ENCODE data around the gene COX10.
A peak's percentile ranks its signal among the peaks of the same experiment; 100 is the strongest.

The COX10 gene

DNA sequence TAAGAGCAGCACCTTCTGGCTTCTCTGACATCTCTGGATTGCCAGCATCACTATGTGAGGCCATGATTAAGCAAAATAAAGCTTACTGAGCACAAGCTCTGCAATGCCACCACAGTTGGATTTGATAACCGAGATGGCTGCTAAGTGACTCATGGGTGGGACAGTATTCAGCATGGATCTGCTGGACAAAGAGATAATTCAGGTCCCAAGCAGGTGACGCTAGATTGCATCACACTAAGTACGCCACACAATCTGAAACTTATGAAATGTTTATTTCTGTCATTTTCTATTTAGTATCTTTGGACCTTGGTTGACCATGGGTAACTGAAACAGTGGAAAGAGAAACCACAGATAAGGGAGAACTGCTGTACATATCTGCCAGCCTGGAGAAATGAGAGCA lies 139.9 kb downstream of the COX10 start:
- H3K27ac ChIP-seq = no peak overlapping the region
- TF ChIP-seq, protein P1, sequence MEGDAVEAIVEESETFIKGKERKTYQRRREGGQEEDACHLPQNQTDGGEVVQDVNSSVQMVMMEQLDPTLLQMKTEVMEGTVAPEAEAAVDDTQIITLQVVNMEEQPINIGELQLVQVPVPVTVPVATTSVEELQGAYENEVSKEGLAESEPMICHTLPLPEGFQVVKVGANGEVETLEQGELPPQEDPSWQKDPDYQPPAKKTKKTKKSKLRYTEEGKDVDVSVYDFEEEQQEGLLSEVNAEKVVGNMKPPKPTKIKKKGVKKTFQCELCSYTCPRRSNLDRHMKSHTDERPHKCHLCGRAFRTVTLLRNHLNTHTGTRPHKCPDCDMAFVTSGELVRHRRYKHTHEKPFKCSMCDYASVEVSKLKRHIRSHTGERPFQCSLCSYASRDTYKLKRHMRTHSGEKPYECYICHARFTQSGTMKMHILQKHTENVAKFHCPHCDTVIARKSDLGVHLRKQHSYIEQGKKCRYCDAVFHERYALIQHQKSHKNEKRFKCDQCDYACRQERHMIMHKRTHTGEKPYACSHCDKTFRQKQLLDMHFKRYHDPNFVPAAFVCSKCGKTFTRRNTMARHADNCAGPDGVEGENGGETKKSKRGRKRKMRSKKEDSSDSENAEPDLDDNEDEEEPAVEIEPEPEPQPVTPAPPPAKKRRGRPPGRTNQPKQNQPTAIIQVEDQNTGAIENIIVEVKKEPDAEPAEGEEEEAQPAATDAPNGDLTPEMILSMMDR (conservative IDR thresholded peaks at IDR 0.05) = no peak
- no peak for TF ChIP-seq ZFX (IDR thresholded peaks at IDR 0.05)

- TF ChIP-seq, protein P1 (conservative IDR thresholded peaks at IDR 0.05) = no peak
- TF ChIP-seq ZFX (IDR thresholded peaks at IDR 0.05) = no peak
- no peak overlapping the region for H3K27ac ChIP-seq
Observed at GRCh38 chr17:14211246-14211645, 141.9 kb downstream of the COX10 start.

DNA sequence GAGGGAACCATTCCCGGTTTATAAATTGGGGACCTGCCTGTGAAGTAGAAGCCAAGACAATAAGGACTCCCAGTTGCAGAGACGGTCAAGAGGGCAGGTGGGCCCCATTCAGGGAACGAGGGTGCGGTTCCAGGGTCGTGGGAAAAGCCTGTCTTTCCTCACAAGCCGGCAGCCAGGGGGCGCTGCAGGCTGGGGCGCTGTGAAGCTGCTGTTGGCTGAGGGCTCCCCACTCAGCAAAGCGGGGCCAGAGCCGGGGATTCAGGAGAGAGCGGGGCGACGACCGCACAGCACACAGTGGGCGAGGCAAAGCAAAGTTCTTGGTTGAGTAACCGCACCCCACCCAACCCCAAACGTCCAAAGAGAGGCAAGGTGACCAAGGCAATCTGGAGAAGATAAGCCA lies 142.5 kb downstream of the COX10 start:
- TF ChIP-seq, protein P1 (conservative IDR thresholded peaks at IDR 0.05) = peak; percentile 39
- TF ChIP-seq ZFX (IDR thresholded peaks at IDR 0.05) = no peak
- no peak overlapping the region for H3K27ac ChIP-seq

DNA sequence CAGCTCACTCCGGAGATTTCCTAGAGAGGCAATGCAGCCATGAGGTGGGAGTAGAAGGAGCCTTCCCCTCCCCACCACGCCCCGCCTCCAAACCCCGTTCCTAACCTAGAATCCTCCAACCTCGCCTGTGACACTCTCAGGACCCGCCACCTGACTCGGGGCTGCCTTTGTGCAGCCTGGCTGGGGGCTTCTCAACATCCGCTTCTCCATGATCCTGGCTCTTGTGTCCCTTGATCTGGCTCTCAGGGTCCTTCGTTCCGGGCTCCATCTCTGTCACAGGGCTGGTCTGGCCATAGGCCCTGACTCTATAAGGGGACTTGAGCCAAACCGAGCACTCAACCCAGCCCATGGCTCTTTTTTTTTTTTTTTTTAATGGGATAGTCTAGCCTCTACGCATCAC lies 143.1 kb downstream of the COX10 start:
- TF ChIP-seq, protein P1 (conservative IDR thresholded peaks at IDR 0.05) = no peak
- TF ChIP-seq ZFX (IDR thresholded peaks at IDR 0.05) = no peak
- H3K27ac ChIP-seq = no peak overlapping the region

DNA sequence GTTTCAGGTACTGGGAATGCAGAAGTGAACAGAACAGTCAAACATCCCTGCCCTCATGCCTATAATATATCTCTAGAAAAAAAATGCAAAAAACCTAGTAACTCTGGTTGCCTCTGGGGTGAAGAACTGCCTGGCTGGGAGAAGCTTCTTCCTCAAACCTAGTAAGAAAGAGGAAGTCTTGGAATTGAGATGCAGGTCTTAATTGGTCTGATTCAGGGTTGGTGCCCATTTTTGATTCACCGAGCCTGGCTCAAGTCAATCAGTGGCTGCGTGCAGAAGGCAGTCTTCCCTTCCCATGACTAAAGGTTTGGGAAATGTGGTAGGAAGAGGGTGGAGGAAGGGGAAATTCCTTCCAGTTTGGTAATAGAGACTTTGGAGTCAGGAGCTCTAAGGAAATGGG lies 145.0 kb downstream of the COX10 start:
- TF ChIP-seq ZFX (IDR thresholded peaks at IDR 0.05) = no peak
- TF ChIP-seq, protein P1 (conservative IDR thresholded peaks at IDR 0.05) = no peak

DNA sequence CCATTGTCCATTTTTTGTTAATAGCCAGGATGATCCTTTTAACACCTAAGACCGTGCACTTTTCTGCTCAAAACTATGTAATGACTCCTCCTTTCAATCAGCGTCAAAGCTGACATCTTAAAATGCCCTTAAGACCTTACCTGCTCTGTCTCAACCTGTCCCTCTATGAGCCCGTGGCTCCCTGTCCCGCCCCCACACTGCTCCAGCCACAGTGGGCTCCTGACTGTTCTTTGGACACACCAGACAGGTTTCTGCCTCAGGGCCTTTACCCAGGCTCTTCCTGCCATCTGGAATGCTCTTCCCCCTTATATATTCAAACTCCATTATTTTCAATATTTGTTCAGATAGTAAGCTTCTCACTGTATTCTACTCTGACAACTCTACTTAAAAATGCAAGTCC lies 153.3 kb downstream of the COX10 start:
- TF ChIP-seq, protein P1 (conservative IDR thresholded peaks at IDR 0.05) = no peak
- TF ChIP-seq ZFX (IDR thresholded peaks at IDR 0.05) = no peak
- no peak overlapping the region for H3K27ac ChIP-seq

More for the DNA sequence above, 145.0 kb downstream of the COX10 start:
- H3K27ac ChIP-seq = no peak overlapping the region

DNA sequence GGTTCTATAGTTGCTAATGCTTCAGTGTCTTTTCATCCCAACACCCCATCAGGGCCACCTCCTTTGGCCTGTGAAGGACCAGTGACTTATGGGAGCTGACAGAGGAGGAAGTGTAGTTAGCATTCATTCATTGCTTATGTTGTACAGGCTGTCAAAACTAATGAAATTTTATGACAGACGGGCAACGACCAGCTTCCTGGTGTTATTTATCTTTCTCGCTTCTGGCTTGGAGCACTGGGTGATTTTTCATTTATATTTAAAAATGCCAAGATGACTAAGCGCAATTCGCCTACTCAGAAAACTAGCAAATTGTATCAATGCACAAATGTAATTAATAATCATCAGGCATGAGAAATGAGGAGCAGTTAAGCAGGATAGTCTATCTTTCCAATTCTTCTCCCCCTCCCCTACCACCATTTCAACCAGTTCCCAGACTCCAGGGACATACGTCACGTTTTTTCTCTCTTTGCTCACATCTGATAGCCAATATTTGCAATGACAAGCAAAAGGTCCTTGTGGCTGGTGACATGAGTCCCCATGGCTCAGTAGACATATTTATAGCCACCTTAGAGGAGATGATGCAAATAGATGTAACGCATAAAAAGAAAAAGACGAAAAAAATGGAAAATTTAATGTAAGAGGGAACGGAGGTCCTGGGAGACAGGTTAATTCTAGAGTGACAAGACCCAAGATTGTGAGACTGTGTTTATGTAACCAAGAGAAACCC lies 156.1 kb downstream of the COX10 start:
- H3K27ac ChIP-seq = no peak overlapping the region
- TF ChIP-seq ZFX (IDR thresholded peaks at IDR 0.05) = no peak
- TF ChIP-seq, protein P1 (conservative IDR thresholded peaks at IDR 0.05) = no peak
